ENCODE measurements around the gene AOPEP. TPM values are rescaled to one million over a fixed set of nuclear protein-coding genes. Genes with fewer than 3 reads are reported as not detected.
"Not testable (repeated sequence)": the region's sequence is repeated elsewhere in the genome, so short reads cannot be mapped to it uniquely, and the experiment has no call there.

Gene AOPEP
- polyA plus RNA-seq, 1 of the 3 experiments (the other 2 are of a cell fraction) = 54.6 TPM

GRCh38 chr9:94937214-94937903 is 210.9 kb downstream of the AOPEP start:
- Histone ChIP-seq H3K9ac (peak overlapping the region; percentile 12; the same call in 1 of the 2 replicates), H3K9me3 (no peaks in the 10 kb centered on the region), H3K27me3 (ENCODE audit: insufficient read depth) (no peaks in the 10 kb centered on the region), H3K4me3 (ENCODE audit: low read depth in 2 of 2, low read length in 1 of 2) (no peak overlapping the region), H3K4me2 (peak overlapping the region; percentile 53), H3K27ac (ENCODE audit: low read depth in 2 of 2, low read length in 1 of 2) (peak overlapping the region; percentile 75 to 89), H3K79me2 (ENCODE audit: insufficient read depth) (no peaks in the 10 kb centered on the region; the same call in 1 of the 2 replicates), H2AFZ (ENCODE audit: low read depth) (no peak overlapping the region), H3K9me2 (no peaks in the 10 kb centered on the region), H3K4me1 (ENCODE audit: control insufficient read depth in 1 of 2, insufficient read depth in 2 of 2, low read depth in 1 of 2, low read length in 1 of 2) (peaks cover 24 to 42% of the 10 kb centered on the region in 2 experiments; a peak in 3 of 4 replicates), H3F3A (replicated peaks; ENCODE audit: insufficient read depth) (peaks cover 3% of the 10 kb centered on the region), H3K36me3 (replicated peaks in 1 of 2; ENCODE audit: control insufficient read depth in 1 of 2, insufficient read depth in 2 of 2, low read length in 1 of 2) (no peaks in the 10 kb centered on the region), H4K20me1 (ENCODE audit: insufficient read depth) (no peaks in the 10 kb centered on the region)
- ChIA-PET CTCF (interaction anchor here (1.1 kb wide), 1 partner anchor 152 kb away, joined by 3 read pairs; no protein-coding TSS in a partner anchor), POLR2A (no interaction called here)
- no peak for DNase-seq
- 93% methylated on average over 6 of the region's 6 CpGs for WGBS (ENCODE audit: low lambda C conversion rate)
- no peak; the same call in 1 of the 2 replicates for TF ChIP-seq NFIC (IDR thresholded peaks at IDR 0.05; ENCODE audit: borderline replicate concordance)
- peak; percentile 83 for TF ChIP-seq TCF12 (IDR thresholded peaks at IDR 0.05)
- TF ChIP-seq RXRA (IDR thresholded peaks at IDR 0.05; ENCODE audit: borderline replicate concordance, low read depth) = no peak
- no peak for TF ChIP-seq CHD2 (IDR thresholded peaks at IDR 0.05; ENCODE audit: low read length, partially characterized antibody)
- TF ChIP-seq JUND (IDR thresholded peaks at IDR 0.05) = peak; percentile 98
- peak in 1 of 2 experiments; percentile 54; a peak in 1 of 4 replicates for TF ChIP-seq EP300 (IDR thresholded peaks at IDR 0.05; ENCODE audit: borderline replicate concordance in 1 of 2, low read depth in 1 of 2, low read length in 1 of 2)
- peak; percentile 99 for TF ChIP-seq FOSL2 (IDR thresholded peaks at IDR 0.05; ENCODE audit: borderline replicate concordance, low read depth)
- peak; percentile 80 for TF ChIP-seq MAX (IDR thresholded peaks at IDR 0.05; ENCODE audit: low read depth)
- TF ChIP-seq POLR2AphosphoS5 (IDR thresholded peaks at IDR 0.05; ENCODE audit: low read depth, low read length) = peak; percentile 42; the same call in 1 of the 2 replicates

- Histone ChIP-seq H3K4me1 (ENCODE audit: control insufficient read depth in 1 of 2, insufficient read depth in 2 of 2, low read depth in 1 of 2, low read length in 1 of 2) (peaks cover 20 to 35% of the 10 kb centered on the region in 2 experiments; a peak in 3 of 4 replicates), H3K36me3 (replicated peaks in 1 of 2; ENCODE audit: control insufficient read depth in 1 of 2, insufficient read depth in 2 of 2, low read length in 1 of 2) (no peaks in the 10 kb centered on the region), H3K27ac (ENCODE audit: low read depth in 2 of 2, low read length in 1 of 2) (peak overlapping the region; percentile 58 to 89; a peak in 3 of 4 replicates), H3F3A (replicated peaks; ENCODE audit: insufficient read depth) (peaks cover 8% of the 10 kb centered on the region), H3K4me3 (ENCODE audit: low read depth in 2 of 2, low read length in 1 of 2) (no peak overlapping the region), H3K27me3 (ENCODE audit: insufficient read depth) (no peaks in the 10 kb centered on the region), H3K9me2 (no peaks in the 10 kb centered on the region), H3K9ac (no peak overlapping the region), H3K4me2 (no peak overlapping the region), H3K9me3 (no peaks in the 10 kb centered on the region), H2AFZ (ENCODE audit: low read depth) (no peak overlapping the region), H3K79me2 (ENCODE audit: insufficient read depth) (no peaks in the 10 kb centered on the region; the same call in 1 of the 2 replicates), H4K20me1 (ENCODE audit: insufficient read depth) (no peaks in the 10 kb centered on the region)
- DNase-seq = no peak
- POLR2A ChIA-PET = no interaction called here
- WGBS (ENCODE audit: low lambda C conversion rate) = 95% methylated on average over 3 of the region's 3 CpGs
- CTCF ChIA-PET = interaction anchor here (1.1 to 1.2 kb wide), 2 partner anchors 12 to 153 kb away, joined by 3 read pairs; no protein-coding TSS in a partner anchor
- TF ChIP-seq FOXM1 (IDR thresholded peaks at IDR 0.05; ENCODE audit: low read depth) = no peak
- TF ChIP-seq TCF12 (IDR thresholded peaks at IDR 0.05) = no peak
Observed at GRCh38 chr9:94938384-94938783, 211.9 kb downstream of the AOPEP start.

GRCh38 chr9:94940296-94940695 is 213.8 kb downstream of the AOPEP start:
- H3K79me2 ChIP-seq (ENCODE audit: insufficient read depth); H2AFZ ChIP-seq (ENCODE audit: low read depth); H3K27me3 ChIP-seq (ENCODE audit: insufficient read depth); H3K9me2 ChIP-seq; H3K4me3 ChIP-seq (ENCODE audit: low read depth in 2 of 2, low read length in 1 of 2); H3K27ac ChIP-seq (ENCODE audit: low read depth in 2 of 2, low read length in 1 of 2); H3K36me3 ChIP-seq (replicated peaks in 1 of 2; ENCODE audit: control insufficient read depth in 1 of 2, insufficient read depth in 2 of 2, low read length in 1 of 2); H4K20me1 ChIP-seq (ENCODE audit: insufficient read depth); H3K9me3 ChIP-seq; DNase-seq; H3K4me2 ChIP-seq; H3K9ac ChIP-seq; POLR2A ChIA-PET: not testable (repeated sequence)
- CTCF ChIA-PET = interaction anchor here (1.2 kb wide), 1 partner anchor 13 kb away, joined by 4 read pairs; no protein-coding TSS in a partner anchor
- 94% methylated on average over 6 of the region's 6 CpGs for WGBS (ENCODE audit: low lambda C conversion rate)
- H3F3A ChIP-seq (replicated peaks; ENCODE audit: insufficient read depth) = peaks cover 14% of the 10 kb centered on the region
- H3K4me1 ChIP-seq (ENCODE audit: control insufficient read depth in 1 of 2, insufficient read depth in 2 of 2, low read depth in 1 of 2, low read length in 1 of 2) = peaks cover 22 to 40% of the 10 kb centered on the region in 2 experiments; a peak in 3 of 4 replicates
